Measurements from ENCODE around the gene IFITM10.

Gene IFITM10

DNA sequence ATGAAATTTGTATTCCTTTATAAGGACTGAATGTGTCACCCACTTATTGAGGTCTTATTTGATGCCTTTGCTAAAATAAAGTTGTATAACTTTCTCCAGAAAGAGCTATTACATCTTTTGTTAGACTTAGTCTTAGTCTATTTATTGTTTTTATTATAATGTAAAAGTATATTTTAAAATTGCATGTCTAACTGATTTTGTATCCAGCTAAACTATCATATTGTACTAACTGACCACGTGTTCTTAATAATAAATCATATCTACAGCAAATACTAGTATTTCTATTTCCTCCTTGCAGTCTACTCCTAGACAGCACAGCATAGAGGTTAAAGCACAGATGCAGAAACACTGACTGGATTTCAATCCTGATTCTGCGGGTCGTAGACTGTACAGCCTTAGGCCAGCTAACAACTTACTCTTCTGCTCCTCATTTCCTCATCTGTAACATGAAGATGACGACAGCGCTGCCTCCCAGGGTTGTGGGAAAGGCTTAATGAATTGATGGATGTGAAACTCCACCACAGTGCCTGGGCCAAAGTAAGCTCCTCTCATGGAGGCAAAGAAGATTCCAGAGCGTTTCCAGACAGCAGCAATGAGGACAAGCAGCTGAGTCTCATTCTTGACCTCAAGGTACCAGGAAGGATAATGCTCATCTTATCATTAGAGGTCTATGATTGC is 13.2 kb downstream of the IFITM10 start:
- H3K4me3 ChIP-seq (ENCODE audit: low read length), result no peak overlapping the region
- TF ChIP-seq, protein P1, sequence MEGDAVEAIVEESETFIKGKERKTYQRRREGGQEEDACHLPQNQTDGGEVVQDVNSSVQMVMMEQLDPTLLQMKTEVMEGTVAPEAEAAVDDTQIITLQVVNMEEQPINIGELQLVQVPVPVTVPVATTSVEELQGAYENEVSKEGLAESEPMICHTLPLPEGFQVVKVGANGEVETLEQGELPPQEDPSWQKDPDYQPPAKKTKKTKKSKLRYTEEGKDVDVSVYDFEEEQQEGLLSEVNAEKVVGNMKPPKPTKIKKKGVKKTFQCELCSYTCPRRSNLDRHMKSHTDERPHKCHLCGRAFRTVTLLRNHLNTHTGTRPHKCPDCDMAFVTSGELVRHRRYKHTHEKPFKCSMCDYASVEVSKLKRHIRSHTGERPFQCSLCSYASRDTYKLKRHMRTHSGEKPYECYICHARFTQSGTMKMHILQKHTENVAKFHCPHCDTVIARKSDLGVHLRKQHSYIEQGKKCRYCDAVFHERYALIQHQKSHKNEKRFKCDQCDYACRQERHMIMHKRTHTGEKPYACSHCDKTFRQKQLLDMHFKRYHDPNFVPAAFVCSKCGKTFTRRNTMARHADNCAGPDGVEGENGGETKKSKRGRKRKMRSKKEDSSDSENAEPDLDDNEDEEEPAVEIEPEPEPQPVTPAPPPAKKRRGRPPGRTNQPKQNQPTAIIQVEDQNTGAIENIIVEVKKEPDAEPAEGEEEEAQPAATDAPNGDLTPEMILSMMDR (conservative IDR thresholded peaks at IDR 0.05; ENCODE audit: low read length), result no peak
- no peak for DNase-seq (ENCODE audit: low read depth)

DNA sequence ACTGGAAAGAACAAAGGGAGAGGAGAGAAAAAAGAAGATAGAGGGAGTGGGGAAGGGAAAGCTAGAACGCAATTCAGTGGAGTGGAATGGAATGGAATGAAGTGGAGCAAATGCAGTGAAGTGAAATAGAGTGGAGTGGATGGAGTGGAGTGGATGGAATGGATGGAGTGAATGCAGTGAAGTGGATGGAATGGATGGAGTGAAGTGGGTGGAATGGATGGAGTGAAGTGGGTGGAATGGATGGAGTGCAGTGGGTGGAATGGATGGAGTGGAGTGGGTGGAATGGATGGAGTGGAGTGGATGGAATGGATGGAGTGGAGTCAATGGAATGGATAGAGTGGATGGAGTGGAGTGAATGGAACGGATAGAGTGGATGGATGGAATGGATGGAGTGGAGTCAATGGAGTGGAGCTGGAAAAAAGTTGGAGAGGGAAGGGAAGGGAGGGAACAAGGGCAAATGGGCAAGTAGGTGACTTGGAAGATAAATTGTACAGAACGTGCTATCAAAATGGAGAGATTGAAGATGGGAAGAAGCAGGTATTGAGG is 13.9 kb downstream of the IFITM10 start:
- H3K4me3 ChIP-seq (ENCODE audit: low read length), result no peak overlapping the region
- TF ChIP-seq, protein P1 (conservative IDR thresholded peaks at IDR 0.05; ENCODE audit: low read length), result no peak
- DNase-seq (ENCODE audit: low read depth), result no peak

DNA sequence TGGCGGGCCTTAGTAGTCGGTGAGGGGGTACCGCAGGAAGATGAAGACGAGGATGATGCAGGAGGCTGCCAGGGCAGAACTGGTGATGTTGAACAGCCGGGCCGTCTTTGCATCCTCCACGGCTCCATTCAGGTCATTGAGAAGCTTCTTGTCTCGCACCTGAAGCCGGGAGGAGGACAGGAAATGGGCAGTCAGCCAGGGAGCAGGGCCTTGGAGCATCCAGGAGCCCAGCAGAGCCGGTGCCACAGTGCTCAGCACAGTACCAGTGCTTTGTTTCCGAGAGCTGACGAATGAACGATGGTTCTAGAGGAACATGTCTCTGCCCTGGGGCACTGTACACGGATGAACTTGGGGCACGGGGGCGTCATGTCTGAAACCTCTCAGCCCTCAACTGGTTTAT is 15.1 kb downstream of the IFITM10 start:
- TF ChIP-seq, protein P1 (conservative IDR thresholded peaks at IDR 0.05; ENCODE audit: low read length), result no peak
- H3K4me3 ChIP-seq (ENCODE audit: low read length), result no peak overlapping the region
- no peak for DNase-seq (ENCODE audit: low read depth)

DNA sequence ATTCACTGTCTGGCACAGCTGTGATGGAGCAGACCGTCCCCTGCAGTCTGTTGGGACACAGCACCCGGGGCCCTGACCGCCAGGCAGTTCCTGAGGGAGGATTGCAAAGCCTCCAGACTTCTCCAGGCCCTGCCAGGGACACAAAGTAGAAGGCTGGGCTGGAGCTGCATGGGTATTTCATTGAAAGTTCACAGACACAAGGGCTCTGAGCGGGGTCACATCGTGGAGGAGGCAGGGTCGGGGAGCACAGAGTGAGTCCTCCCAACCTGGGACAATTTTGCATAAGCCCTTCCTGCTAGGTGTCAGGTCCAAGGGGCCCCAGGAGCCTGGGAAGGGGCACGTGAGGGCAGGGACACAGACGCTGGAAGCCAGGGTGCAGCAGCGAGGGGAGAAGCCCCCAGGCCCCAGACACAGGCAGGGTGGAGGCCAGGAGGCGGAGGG is 15.7 kb downstream of the IFITM10 start:
- TF ChIP-seq, protein P1 (conservative IDR thresholded peaks at IDR 0.05; ENCODE audit: low read length), result no peak

DNA sequence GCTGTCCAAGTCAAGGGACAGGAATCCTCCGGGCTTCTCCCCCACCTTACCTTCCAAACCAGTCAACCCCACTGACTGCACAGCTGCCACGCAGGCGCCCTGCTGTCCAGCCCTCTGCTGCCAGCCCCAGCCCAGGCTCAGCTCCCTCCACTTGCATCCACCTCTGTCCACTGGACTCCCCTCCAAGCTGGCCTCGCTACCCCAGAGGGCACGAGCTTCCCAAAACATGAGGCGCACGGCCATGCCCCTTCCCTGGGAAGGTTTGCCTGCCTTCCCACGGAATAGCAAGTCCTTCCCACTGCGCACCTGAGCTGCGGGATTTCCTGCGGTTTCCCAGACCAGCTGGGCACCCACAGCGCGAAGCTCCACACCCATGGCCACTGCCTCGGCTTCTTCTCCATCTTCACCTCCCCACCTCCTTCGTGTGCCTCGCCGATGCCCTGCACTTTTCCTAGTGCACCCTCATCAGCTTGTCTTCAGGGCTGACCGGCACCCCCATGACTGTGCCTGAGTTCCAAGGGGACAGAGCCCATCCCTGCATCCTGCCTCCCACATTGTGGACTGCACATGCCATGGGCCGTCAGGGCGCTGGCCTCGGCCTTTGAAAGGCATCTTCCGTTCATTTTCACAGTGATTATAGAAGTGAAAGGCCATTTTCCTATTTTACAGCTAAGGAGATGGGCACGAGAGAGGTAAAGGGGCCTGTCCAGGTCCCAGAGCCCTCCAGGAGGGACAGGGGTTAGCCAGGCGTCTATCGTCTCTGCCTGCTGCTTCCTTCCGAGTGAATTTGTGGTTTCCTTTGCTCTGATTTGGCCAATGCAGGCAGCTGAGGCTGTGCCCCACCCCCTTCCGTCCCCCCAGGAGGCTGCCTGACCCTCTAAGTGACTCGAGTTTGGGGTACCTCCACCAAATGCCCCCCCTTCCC is 16.4 kb downstream of the IFITM10 start:
- no peak for DNase-seq (ENCODE audit: low read depth)
- no peak overlapping the region for H3K4me3 ChIP-seq (ENCODE audit: low read length)
- TF ChIP-seq, protein P1 (conservative IDR thresholded peaks at IDR 0.05; ENCODE audit: low read length), result no peak

More for the DNA sequence above, 15.7 kb downstream of the IFITM10 start:
- DNase-seq (ENCODE audit: low read depth), result no peak
- no peak overlapping the region for H3K4me3 ChIP-seq (ENCODE audit: low read length)

DNA sequence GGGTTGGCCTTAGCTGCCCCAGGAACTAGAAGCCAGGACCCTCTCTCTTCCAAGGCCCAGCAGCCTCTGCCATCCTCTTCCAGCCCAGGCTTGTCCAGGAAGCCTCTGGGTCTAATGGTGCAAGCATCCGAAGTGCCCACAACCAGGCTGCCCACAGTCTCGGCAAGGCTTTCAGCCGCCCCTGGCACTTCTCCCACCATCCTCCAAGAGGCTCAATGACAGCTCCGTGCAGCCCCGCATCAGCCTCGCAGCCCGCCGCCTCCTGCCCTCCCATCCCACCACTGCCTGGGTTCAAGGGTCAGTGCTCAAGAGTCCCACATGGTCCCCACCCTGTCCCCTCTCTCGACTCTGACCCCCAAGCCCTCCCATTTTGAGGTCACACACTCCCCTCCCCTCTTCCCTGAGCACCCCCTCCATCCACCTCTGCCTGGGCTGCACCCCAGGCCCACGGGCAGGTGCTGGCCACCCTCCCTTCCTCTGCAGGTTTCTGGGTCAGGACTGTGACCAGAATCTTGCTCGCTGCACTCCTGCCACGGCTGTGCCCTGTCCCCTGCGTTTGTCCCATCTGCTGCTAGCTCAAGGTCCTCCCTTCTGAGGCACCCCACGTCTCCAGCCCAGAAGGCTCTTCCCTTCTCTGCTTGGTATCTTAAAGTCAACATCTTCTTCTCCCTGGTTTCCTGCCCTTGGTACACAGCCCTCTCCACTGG is 17.2 kb downstream of the IFITM10 start:
- no peak for DNase-seq (ENCODE audit: low read depth)
- TF ChIP-seq, protein P1 (conservative IDR thresholded peaks at IDR 0.05; ENCODE audit: low read length), result no peak
- H3K4me3 ChIP-seq (ENCODE audit: low read length), result no peak overlapping the region
